ENCODE measurements around the gene EHMT1.

DNA sequence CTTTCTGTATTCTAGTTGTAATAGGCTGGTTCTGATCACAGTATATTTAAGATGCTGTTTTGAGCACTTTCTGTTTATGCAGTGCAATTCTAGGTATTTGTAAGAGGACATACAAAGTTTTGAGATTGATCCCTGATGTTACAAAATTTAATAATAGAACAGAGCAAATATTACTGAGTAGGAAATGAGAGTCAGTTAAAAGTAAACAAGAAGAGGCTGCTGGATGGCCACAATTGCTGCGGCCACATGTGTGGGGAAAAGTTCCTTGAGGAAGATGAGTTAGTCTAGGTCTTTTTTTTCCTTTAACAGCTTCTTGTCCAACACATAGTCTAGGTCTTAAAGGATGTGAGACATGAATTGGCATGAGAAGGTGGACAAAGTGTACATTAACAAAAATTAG, 11.3 kb downstream of the EHMT1 start:
- no peak for TF ChIP-seq EZH2 (IDR thresholded peaks at IDR 0.05; ENCODE audit: insufficient read depth, low read length)
- TF ChIP-seq, protein P1, sequence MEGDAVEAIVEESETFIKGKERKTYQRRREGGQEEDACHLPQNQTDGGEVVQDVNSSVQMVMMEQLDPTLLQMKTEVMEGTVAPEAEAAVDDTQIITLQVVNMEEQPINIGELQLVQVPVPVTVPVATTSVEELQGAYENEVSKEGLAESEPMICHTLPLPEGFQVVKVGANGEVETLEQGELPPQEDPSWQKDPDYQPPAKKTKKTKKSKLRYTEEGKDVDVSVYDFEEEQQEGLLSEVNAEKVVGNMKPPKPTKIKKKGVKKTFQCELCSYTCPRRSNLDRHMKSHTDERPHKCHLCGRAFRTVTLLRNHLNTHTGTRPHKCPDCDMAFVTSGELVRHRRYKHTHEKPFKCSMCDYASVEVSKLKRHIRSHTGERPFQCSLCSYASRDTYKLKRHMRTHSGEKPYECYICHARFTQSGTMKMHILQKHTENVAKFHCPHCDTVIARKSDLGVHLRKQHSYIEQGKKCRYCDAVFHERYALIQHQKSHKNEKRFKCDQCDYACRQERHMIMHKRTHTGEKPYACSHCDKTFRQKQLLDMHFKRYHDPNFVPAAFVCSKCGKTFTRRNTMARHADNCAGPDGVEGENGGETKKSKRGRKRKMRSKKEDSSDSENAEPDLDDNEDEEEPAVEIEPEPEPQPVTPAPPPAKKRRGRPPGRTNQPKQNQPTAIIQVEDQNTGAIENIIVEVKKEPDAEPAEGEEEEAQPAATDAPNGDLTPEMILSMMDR (IDR thresholded peaks at IDR 0.05; ENCODE audit: insufficient read depth, low read depth, low read length), result no peak

All from astrocyte (in vitro differentiated cells and primary cell).